ENCODE data around the gene SRPK3.

DNA sequence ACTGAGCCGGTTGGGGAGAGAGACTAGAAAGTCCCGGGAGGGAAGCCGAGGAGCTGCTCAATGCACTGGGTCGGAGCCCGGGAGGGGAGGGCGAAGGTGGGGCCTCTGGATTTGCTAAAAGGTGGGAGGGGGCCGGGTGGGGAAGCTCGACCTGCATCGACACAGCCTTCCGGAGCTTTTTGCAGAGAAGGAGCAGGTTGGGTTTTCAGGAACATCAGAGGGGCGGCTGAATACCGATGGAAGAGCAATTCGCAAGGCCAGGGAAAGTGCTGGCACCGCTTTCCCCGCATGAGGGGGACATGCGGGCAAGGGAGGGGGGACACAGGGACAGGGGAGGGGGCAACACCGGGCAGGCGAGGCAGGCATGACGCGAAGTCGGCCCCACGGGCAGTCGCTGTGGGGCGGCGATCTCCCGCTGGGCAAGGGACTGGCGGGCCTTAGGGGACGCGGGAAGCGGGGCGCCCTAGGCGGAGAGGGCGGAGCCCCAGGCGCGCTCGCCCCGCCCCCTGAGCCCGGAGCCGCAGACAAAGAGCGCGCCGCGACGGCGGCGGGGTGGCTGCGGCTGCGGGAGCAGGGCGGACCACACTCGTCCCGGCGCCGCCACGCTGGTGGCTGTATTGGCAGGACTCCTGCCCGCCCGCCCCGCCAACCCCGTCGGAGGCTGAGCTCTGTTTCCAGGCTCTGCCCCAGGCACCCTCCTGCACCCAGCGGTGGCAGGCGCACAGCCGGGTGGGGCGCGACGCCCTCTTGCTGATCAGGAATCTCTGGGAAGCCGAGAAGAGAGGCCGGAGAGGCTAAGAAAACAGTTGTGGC lies 37.9 kb downstream of the SRPK3 start:
- TF ChIP-seq, protein P1, sequence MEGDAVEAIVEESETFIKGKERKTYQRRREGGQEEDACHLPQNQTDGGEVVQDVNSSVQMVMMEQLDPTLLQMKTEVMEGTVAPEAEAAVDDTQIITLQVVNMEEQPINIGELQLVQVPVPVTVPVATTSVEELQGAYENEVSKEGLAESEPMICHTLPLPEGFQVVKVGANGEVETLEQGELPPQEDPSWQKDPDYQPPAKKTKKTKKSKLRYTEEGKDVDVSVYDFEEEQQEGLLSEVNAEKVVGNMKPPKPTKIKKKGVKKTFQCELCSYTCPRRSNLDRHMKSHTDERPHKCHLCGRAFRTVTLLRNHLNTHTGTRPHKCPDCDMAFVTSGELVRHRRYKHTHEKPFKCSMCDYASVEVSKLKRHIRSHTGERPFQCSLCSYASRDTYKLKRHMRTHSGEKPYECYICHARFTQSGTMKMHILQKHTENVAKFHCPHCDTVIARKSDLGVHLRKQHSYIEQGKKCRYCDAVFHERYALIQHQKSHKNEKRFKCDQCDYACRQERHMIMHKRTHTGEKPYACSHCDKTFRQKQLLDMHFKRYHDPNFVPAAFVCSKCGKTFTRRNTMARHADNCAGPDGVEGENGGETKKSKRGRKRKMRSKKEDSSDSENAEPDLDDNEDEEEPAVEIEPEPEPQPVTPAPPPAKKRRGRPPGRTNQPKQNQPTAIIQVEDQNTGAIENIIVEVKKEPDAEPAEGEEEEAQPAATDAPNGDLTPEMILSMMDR (conservative IDR thresholded peaks at IDR 0.05), result no peak
- TF ChIP-seq ZFX (IDR thresholded peaks at IDR 0.05), result no peak
